Psoas muscle (tissue), 8 donors: ENCODE data around the gene HPX. TPM values are rescaled to one million over a fixed set of nuclear protein-coding genes. Genes with fewer than 3 reads are reported as not detected.

Source experiments
- ATAC-seq, 4 donors: fragments of 200-7000 bp; cut with Tn5 transposase; one replicate each; pipeline ENCODE4 v1.9.1; 2020; ENCODE audit warnings: moderate library complexity in 3 of 4, mild to moderate bottlenecking in 2 of 4
- DNase-seq, 2 donors: peaks; one replicate each; pipeline ENCODE4 v3.0.0-alpha.2; 2020
- H3K27ac ChIP-seq: fragments of 200-600 bp; one replicate; pipeline ENCODE4 v1.8.0; 2022
- H3K27me3 ChIP-seq, 3 donors: fragments of 200-600 bp in 1 of 3; one replicate each; pipeline versions ENCODE4 v1.6.1 to v1.8.0; 2013 to 2022; ENCODE audit warnings: low read length in 2 of 3, mild to moderate bottlenecking in 2 of 3, moderate library complexity in 1 of 3; ENCODE audit not compliant: insufficient read depth in 3 of 3
- H3K36me3 ChIP-seq, 2 donors: fragments of 200-600 bp in 1 of 2; one replicate each; pipeline versions ENCODE4 v1.6.1 to v1.8.0; 2013 to 2022; ENCODE audit warnings: low read depth in 1 of 2, mild to moderate bottlenecking in 1 of 2, moderate library complexity in 1 of 2; ENCODE audit not compliant: insufficient read depth in 1 of 2
- H3K4me1 ChIP-seq: fragments of 200-600 bp; one replicate; pipeline ENCODE4 v1.8.0; 2022
- H3K4me3 ChIP-seq: fragments of 200-600 bp; one replicate; pipeline ENCODE4 v1.8.0; 2022; ENCODE audit warnings: mild to moderate bottlenecking
- H3K9me3 ChIP-seq: fragments of 200-600 bp; one replicate; pipeline ENCODE4 v1.8.0; 2022
- CTCF ChIP-seq: fragments of 200-600 bp; IDR thresholded peaks from one replicate; pipeline ENCODE4 v1.8.0; 2022; ENCODE audit warnings: antibody characterized with exemption
- WGBS, 3 donors: extraction: QIAGEN DNeasy Blood & Tissue Kit; methylation state at CpG; one replicate each; pipeline versions ENCODE4 v1.1.6 to v1.1.7; 2013; 5-methylcytosine and 5-hydroxymethylcytosine counted together
- intact Hi-C, 2 donors: fragments of 100-400 bp; cut with DNase I; formaldehyde crosslinking; loops; one replicate each; pipeline versions ENCODE4 v1.11.0 to v1.14.2; 2022
- polyA plus RNA-seq, 3 donors: library from polyadenylated mRNA; stranded (reverse); fragments of 200-250 nt; gene quantifications; one replicate each; pipeline ENCODE4 v1.2.3, GENCODE V29; 2013
- total RNA-seq, 4 donors: library from RNA; stranded (reverse); fragmentation: NEBNext Ultra II Directional in 2 of 4; extraction: Animal tissue kit (Norgen Biotek cat#: 25700) in 2 of 4; gene quantifications; one replicate each; pipeline versions ENCODE4 v1.2.1 to v1.2.4, GENCODE V29; 2021 to 2023
- donor health status: healthy with polysubstance abuse.
- donor health status: DM: no; HTN: no; CAD: no; lungs with moderate emphysema.
- donor health status: Bipolar disorder and iron deficiency.
- donor health status: healthy.
- donor health status: DM: yes; HTN: yes; CAD: no.
- donor health status: DM: no; HTN: no; CAD: no.
- donor health status: DM: no; HTN: no; CAD: no.
- donor health status: DM: yes; HTN: yes; CAD: no.

Gene HPX
- total and polyA plus RNA-seq, 7 donors: 0.04 to 0.75 (median 0.35) TPM; not detected in 1

GRCh38 chr11:6433998-6434660 is 6.7 kb downstream of the HPX start:
- H3K27ac ChIP-seq: no peak overlapping the region
- 69 to 75% (median 73%) methylated on average over 5 of the region's 5 CpGs for WGBS, 3 donors

GRCh38 chr11:6431861-6432260 is 8.9 kb downstream of the HPX start:
- no peaks in the 10 kb centered on the region for H3K27me3 ChIP-seq
- no peaks in the 10 kb centered on the region for H3K4me1 ChIP-seq
- H3K36me3 ChIP-seq: no peaks in the 10 kb centered on the region
- 65 to 75% (median 75%) methylated on average over 3 of the region's 3 CpGs for WGBS, 3 donors
- H3K9me3 ChIP-seq: no peaks in the 10 kb centered on the region
- H3K27ac ChIP-seq: no peak overlapping the region
- no peak for TF ChIP-seq CTCF
- ATAC-seq (peak in 2 of 4 donors; percentile 20 to 53), DNase-seq (no peak)
- H3K4me3 ChIP-seq: no peak overlapping the region
- intact Hi-C loops: no loop called here

More at GRCh38 chr11:6433998-6434660, 6.7 kb downstream of the HPX start:
- Histone ChIP-seq H3K27me3 (no peaks in the 10 kb centered on the region), H3K4me1 (no peaks in the 10 kb centered on the region), H3K36me3 (no peaks in the 10 kb centered on the region), H3K9me3 (no peaks in the 10 kb centered on the region), H3K4me3 (no peak overlapping the region)
- no peak for TF ChIP-seq CTCF
- ATAC-seq (no peak), DNase-seq (no peak)
- intact Hi-C loops: no loop called here

DNA sequence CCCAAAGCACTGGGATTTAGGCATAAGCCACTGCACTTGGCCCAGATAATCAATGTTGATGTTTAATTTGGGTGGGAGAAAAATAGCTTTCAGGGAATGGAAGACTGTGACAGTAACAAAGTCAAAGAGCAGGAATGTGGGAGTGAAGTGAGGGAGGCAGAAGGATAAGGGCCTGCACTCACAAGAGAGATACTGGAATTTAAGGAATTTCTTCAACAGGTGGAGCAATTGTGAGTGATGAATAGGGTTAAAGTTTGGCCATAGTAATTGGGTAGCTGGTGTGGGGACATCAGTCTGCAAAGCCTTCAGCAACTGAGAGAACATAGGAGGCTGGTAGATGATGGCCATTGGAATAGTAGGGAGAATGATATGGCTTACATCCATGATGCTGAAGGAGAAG is 13.3 kb downstream of the HPX start:
- peaks cover 0 to 3% (median 0%) of the 10 kb centered on the region in 3 donors for H3K27me3 ChIP-seq
- H3K9me3 ChIP-seq: no peaks in the 10 kb centered on the region
- DNase-seq: no peak
- no peaks in the 10 kb centered on the region for H3K4me1 ChIP-seq
- no peak for ATAC-seq
- no peak overlapping the region for H3K4me3 ChIP-seq
- intact Hi-C loops: no loop called here
- TF ChIP-seq CTCF: no peak
- no peak overlapping the region for H3K27ac ChIP-seq
- H3K36me3 ChIP-seq: no peaks in the 10 kb centered on the region

DNA sequence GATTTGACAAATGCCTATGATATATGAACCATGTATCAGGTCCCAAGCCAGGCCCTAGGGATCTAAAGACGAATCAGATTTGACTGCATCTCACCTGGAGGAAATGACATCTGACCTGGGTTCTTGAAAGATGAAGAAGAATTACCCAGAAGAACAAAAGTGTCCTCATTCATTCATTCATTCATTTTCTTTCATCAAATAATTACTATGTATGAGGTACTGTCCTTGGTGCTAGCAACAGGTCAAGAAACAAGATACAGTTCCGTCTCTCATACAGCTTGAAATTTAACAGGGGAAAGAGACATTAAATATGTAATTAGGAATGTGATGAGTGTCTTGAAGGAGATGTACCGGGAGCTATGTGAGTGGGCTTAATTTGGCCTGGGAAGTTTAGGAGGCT is 20.1 kb downstream of the HPX start:
- 93 to 96% (median 96%) methylated on average over 3 of the region's 3 CpGs for WGBS, 3 donors
- DNase-seq (no peak), ATAC-seq (no peak)
- intact Hi-C loops: no loop called here
- no peaks in the 10 kb centered on the region for H3K36me3 ChIP-seq
- no peak overlapping the region for H3K27ac ChIP-seq
- peaks cover 9% of the 10 kb centered on the region for H3K4me1 ChIP-seq
- peaks cover 0 to 2% (median 1%) of the 10 kb centered on the region in 3 donors for H3K27me3 ChIP-seq
- H3K9me3 ChIP-seq: no peaks in the 10 kb centered on the region
- H3K4me3 ChIP-seq: no peak overlapping the region
- TF ChIP-seq CTCF: no peak
